Mesothelial cell of epicardium (in vitro differentiated cells): Measurements from ENCODE around the gene VAMP4. TPM values are rescaled to one million over a fixed set of nuclear protein-coding genes. Genes with fewer than 3 reads are reported as not detected.

Experiments used
- DNase-seq, 2 experiments: peaks; one replicate each; pipeline ENCODE4 v3.0.0; 2021; ENCODE audit warnings: low spot score in 2 of 2; ENCODE audit not compliant: unreplicated experiment in 2 of 2
- H3K27ac Mint-ChIP-seq: 2 replicates; pipeline ENCODE4 v1.8.0; 2021; ENCODE audit warnings: mixed read lengths
- H3K27me3 Mint-ChIP-seq: 2 replicates; pipeline ENCODE4 v1.8.0; 2021; ENCODE audit warnings: low read depth, mixed read lengths
- H3K36me3 Mint-ChIP-seq: 2 replicates; pipeline ENCODE4 v1.8.0; 2021; ENCODE audit warnings: mixed read lengths
- H3K4me1 Mint-ChIP-seq: 2 replicates; pipeline ENCODE4 v1.8.0; 2021; ENCODE audit warnings: mixed read lengths
- H3K4me3 Mint-ChIP-seq: 2 replicates; pipeline ENCODE4 v1.8.0; 2021; ENCODE audit warnings: mild to moderate bottlenecking, moderate library complexity, mixed read lengths
- H3K9me3 Mint-ChIP-seq: 2 replicates; pipeline ENCODE4 v1.8.0; 2021; ENCODE audit warnings: mixed read lengths
- total RNA-seq: library from RNA; stranded (reverse); gene quantifications from 3 replicates; pipeline ENCODE4 v1.2.1, GENCODE V29; 2021
- TF ChIP-seq, protein P1 (sequence below): fragments of 200-600 bp; sonication (generic); IDR thresholded peaks from one replicate; pipeline ENCODE4 v1.5.0; 2021; ENCODE audit warnings: antibody characterized with exemption; ENCODE audit not compliant: unreplicated experiment

VAMP4 gene
- total RNA-seq, 1 donor from 2014 or later: 8.1 TPM

- Mint-ChIP-seq H3K36me3 (no peaks in the 10 kb centered on the region), H3K27ac (no peak overlapping the region), H3K4me1 (peaks cover 4% of the 10 kb centered on the region), H3K4me3 (no peak overlapping the region), H3K27me3 (no peaks in the 10 kb centered on the region), H3K9me3 (no peaks in the 10 kb centered on the region)
- TF ChIP-seq, protein P1, sequence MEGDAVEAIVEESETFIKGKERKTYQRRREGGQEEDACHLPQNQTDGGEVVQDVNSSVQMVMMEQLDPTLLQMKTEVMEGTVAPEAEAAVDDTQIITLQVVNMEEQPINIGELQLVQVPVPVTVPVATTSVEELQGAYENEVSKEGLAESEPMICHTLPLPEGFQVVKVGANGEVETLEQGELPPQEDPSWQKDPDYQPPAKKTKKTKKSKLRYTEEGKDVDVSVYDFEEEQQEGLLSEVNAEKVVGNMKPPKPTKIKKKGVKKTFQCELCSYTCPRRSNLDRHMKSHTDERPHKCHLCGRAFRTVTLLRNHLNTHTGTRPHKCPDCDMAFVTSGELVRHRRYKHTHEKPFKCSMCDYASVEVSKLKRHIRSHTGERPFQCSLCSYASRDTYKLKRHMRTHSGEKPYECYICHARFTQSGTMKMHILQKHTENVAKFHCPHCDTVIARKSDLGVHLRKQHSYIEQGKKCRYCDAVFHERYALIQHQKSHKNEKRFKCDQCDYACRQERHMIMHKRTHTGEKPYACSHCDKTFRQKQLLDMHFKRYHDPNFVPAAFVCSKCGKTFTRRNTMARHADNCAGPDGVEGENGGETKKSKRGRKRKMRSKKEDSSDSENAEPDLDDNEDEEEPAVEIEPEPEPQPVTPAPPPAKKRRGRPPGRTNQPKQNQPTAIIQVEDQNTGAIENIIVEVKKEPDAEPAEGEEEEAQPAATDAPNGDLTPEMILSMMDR: no peak
- no peak for DNase-seq
Observed at GRCh38 chr1:171748651-171749050, 6.8 kb upstream of the VAMP4 start.

GRCh38 chr1:171744986-171745385 is 3.1 kb upstream of the VAMP4 start:
- no peaks in the 10 kb centered on the region for H3K27me3 Mint-ChIP-seq
- H3K9me3 Mint-ChIP-seq: no peaks in the 10 kb centered on the region
- DNase-seq: no peak
- peaks cover 30% of the 10 kb centered on the region for H3K4me1 Mint-ChIP-seq
- H3K27ac Mint-ChIP-seq: no peak overlapping the region
- TF ChIP-seq, protein P1: no peak
- H3K4me3 Mint-ChIP-seq: no peak overlapping the region
- H3K36me3 Mint-ChIP-seq: no peaks in the 10 kb centered on the region

GRCh38 chr1:171743081-171743870 is 1.4 kb upstream of the VAMP4 start:
- Mint-ChIP-seq H3K4me3 (peak overlapping the region; percentile 100), H3K36me3 (no peaks in the 10 kb centered on the region), H3K27me3 (no peaks in the 10 kb centered on the region), H3K27ac (peak overlapping the region; percentile 100), H3K9me3 (no peaks in the 10 kb centered on the region), H3K4me1 (peaks cover 32% of the 10 kb centered on the region)
- TF ChIP-seq, protein P1: no peak
- DNase-seq: no peak

- Mint-ChIP-seq H3K9me3 (no peaks in the 10 kb centered on the region), H3K27ac (peak overlapping the region; percentile 100), H3K27me3 (no peaks in the 10 kb centered on the region), H3K4me3 (peak overlapping the region; percentile 100), H3K36me3 (no peaks in the 10 kb centered on the region), H3K4me1 (peaks cover 32% of the 10 kb centered on the region)
- TF ChIP-seq, protein P1: no peak
- DNase-seq: peak in 1 of 2 experiments; percentile 48
Observed at GRCh38 chr1:171742577-171742922, 685 bp upstream of the VAMP4 start.

DNA sequence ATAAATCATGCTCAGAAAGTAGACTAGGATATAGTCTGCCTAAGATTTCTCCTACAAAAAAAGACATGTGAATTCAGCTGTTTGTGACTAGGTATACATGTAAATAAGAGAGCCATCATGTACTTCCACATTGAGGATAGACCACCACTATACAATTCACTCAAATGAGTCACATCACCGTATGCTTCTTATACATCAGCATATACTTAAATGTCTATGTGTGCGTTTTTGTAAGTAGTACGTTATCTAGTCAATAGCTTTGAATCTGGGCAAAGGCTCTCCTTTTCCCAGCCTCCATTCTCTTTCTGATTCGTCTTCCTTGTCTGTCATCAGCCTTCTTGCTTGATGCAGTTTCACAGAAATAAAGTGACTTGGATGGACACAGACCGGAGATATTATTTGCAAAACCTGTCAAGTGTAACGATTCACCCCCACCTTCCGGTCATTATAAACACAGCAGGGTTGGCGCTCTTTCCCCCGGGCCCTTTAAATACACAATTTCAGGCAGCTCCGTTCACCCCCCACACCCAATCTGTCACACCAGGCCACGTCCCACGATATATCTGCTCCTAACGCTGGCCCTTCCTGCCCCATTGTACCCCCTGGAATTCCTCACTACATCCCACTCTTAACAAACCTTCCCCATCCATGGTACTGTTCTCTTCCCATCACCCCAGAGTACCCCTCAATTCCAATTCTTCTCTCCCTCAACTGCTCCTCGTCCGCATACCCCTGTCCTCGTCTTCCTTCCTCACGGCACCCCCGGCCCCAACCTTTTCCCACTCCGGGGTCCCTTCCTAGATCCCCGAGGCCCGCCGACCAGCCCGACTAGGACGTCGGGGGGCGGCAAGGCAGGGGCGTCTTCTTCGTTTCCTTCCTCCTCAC is 636 bp downstream of the VAMP4 start:
- peak overlapping the region; percentile 100 for H3K4me3 Mint-ChIP-seq
- TF ChIP-seq, protein P1: no peak
- H3K36me3 Mint-ChIP-seq: peaks cover 7% of the 10 kb centered on the region
- no peaks in the 10 kb centered on the region for H3K9me3 Mint-ChIP-seq
- H3K27ac Mint-ChIP-seq: peak overlapping the region; percentile 100
- peak in 1 of 2 experiments; percentile 43 for DNase-seq
- H3K4me1 Mint-ChIP-seq: peaks cover 32% of the 10 kb centered on the region
- H3K27me3 Mint-ChIP-seq: no peaks in the 10 kb centered on the region
